ENCODE results near the gene EEF2K.

- TF ChIP-seq POLR2A (IDR thresholded peaks at IDR 0.05), result no peak
- no peak for TF ChIP-seq CTCF (IDR thresholded peaks at IDR 0.05)
These were observed 130.5 kb downstream of the EEF2K start for GRCh38 chr16:22336581-22336980.
